Left lung (tissue), 10 donors: ENCODE results near the gene CIB4. TPM values are rescaled to one million over a fixed set of nuclear protein-coding genes. Genes with fewer than 3 reads are reported as not detected.
"Not testable (repeated sequence)": the region's sequence is repeated elsewhere in the genome, so short reads cannot be mapped to it uniquely, and the experiment has no call there.

ENCODE experiments used
- ATAC-seq: fragments of 200-7000 bp; cut with Tn5 transposase; one replicate; pipeline ENCODE4 v1.9.1; 2020; ENCODE audit warnings: moderate library complexity
- DNase-seq, 4 donors: peaks; one replicate each; pipeline ENCODE4 v3.0.0-alpha.2; 2013 to 2020
- H3K27ac ChIP-seq, 2 donors: fragments of 200-600 bp; sonication (generic) in 1 of 2; one replicate each; pipeline versions ENCODE4 v1.5.0 to v1.8.0; 2020 to 2021
- H3K27me3 ChIP-seq, 2 donors: fragments of 200-600 bp; sonication (generic) in 1 of 2; one replicate each; pipeline versions ENCODE4 v1.5.0 to v1.8.0; 2020 to 2021
- H3K36me3 ChIP-seq, 2 donors: fragments of 200-600 bp; sonication (generic) in 1 of 2; one replicate each; pipeline versions ENCODE4 v1.5.0 to v1.8.0; 2020 to 2021
- H3K4me1 ChIP-seq, 2 donors: fragments of 200-600 bp; one replicate each; pipeline ENCODE4 v1.8.0; 2021
- H3K4me3 ChIP-seq, 2 donors: fragments of 200-600 bp; sonication (generic) in 1 of 2; one replicate each; pipeline versions ENCODE4 v1.5.0 to v1.8.0; 2020 to 2021; ENCODE audit warnings: mild to moderate bottlenecking in 1 of 2
- H3K9me3 ChIP-seq, 2 donors: fragments of 200-600 bp; sonication (generic) in 1 of 2; one replicate each; pipeline versions ENCODE4 v1.5.0 to v1.8.0; 2020 to 2021
- intact Hi-C, 2 donors: fragments of 100-400 bp; cut with DNase I; formaldehyde crosslinking; loops; one replicate each; pipeline versions ENCODE4 v1.11.2 to v1.14.2; 2022
- polyA plus RNA-seq, 6 donors: library from polyadenylated mRNA; unstranded; fragments of 120-200 nt; gene quantifications; one replicate each; pipeline ENCODE4 v1.2.1, GENCODE V29; 2013; ENCODE audit not compliant: insufficient read length in 6 of 6
- total RNA-seq, 2 donors: library from RNA; stranded (reverse); fragmentation: NEBNext Ultra II Directional; extraction: Animal tissue kit (Norgen Biotek cat#: 25700); gene quantifications; one replicate each; pipeline ENCODE4 v1.2.1, GENCODE V29; 2021
- TF ChIP-seq, protein P1 (sequence below), 2 donors: fragments of 200-600 bp; sonication (generic) in 1 of 2; IDR thresholded peaks; one replicate each; pipeline versions ENCODE4 v1.5.0 to v1.8.0; 2021; ENCODE audit warnings: antibody characterized with exemption in 2 of 2
- donor health status: DM: no; HTN: yes; CAD: no.
- donor health status: DM: no; HTN: no; CAD: no.

Gene CIB4
- total and polyA plus RNA-seq, 8 donors: 1.0 to 2.4 (median 1.8) TPM; not detected in 2

GRCh38 chr2:26567534-26567933, 73.6 kb downstream of the CIB4 start:
- H3K36me3 ChIP-seq: no peaks in the 10 kb centered on the region
- H3K4me1 ChIP-seq: peaks cover 6 to 8% of the 10 kb centered on the region in 2 donors
- no peak for ATAC-seq
- peak in 1 of 4 donors; percentile 8 for DNase-seq
- peaks cover 19 to 83% of the 10 kb centered on the region in 2 donors for H3K27me3 ChIP-seq
- no peaks in the 10 kb centered on the region for H3K9me3 ChIP-seq
- H3K27ac ChIP-seq: no peak overlapping the region
- TF ChIP-seq, protein P1, sequence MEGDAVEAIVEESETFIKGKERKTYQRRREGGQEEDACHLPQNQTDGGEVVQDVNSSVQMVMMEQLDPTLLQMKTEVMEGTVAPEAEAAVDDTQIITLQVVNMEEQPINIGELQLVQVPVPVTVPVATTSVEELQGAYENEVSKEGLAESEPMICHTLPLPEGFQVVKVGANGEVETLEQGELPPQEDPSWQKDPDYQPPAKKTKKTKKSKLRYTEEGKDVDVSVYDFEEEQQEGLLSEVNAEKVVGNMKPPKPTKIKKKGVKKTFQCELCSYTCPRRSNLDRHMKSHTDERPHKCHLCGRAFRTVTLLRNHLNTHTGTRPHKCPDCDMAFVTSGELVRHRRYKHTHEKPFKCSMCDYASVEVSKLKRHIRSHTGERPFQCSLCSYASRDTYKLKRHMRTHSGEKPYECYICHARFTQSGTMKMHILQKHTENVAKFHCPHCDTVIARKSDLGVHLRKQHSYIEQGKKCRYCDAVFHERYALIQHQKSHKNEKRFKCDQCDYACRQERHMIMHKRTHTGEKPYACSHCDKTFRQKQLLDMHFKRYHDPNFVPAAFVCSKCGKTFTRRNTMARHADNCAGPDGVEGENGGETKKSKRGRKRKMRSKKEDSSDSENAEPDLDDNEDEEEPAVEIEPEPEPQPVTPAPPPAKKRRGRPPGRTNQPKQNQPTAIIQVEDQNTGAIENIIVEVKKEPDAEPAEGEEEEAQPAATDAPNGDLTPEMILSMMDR (IDR thresholded peaks at IDR 0.05): no peak
- H3K4me3 ChIP-seq: no peak overlapping the region
- intact Hi-C loops: no loop called here

GRCh38 chr2:26566731-26567130, 74.4 kb downstream of the CIB4 start:
- not testable (repeated sequence) for ATAC-seq

GRCh38 chr2:26566081-26566375, 75.1 kb downstream of the CIB4 start:
- TF ChIP-seq, protein P1 (IDR thresholded peaks at IDR 0.05): no peak
- intact Hi-C loops: no loop called here
- ATAC-seq (no peak), DNase-seq (peak in 1 of 4 donors; percentile 54)
- Histone ChIP-seq H3K27ac (no peak overlapping the region), H3K36me3 (no peaks in the 10 kb centered on the region), H3K27me3 (peaks cover 34 to 88% of the 10 kb centered on the region in 2 donors), H3K4me3 (no peak overlapping the region), H3K4me1 (peaks cover 8 to 13% of the 10 kb centered on the region in 2 donors), H3K9me3 (no peaks in the 10 kb centered on the region)

More at GRCh38 chr2:26566731-26567130, 74.4 kb downstream of the CIB4 start:
- H3K36me3 ChIP-seq, intact Hi-C loops, H3K4me3 ChIP-seq, DNase-seq, H3K27ac ChIP-seq, H3K9me3 ChIP-seq: not testable (repeated sequence)
- Histone ChIP-seq H3K4me1 (peaks cover 8 to 13% of the 10 kb centered on the region in 2 donors), H3K27me3 (peaks cover 27 to 87% of the 10 kb centered on the region in 2 donors)

DNA sequence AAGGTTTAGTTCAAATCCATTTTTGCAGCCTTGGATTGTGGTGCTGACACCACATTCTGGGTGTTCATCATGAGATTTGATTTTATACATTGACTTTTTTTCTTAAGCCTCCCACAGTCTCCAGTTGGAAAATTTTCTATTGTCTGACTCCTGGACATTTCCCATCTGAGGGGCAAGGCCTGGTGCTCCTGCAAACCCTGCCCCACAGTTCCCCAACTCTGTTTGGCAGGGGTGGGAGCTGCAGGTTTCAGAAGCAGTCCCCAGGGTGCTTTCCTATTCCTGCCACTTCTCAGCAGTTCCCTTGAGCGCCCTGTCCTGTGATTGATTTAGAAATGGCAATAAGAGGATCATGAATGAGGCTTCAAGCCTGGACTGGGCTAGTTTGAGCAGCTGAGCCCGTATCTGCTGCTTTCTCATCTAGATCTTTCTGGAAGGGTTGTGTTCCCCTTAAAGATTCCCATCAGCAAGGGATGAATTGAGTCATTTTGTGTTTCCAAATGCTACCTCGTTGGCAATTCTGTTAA, 77.0 kb downstream of the CIB4 start:
- H3K4me1 ChIP-seq: peaks cover 8 to 13% of the 10 kb centered on the region in 2 donors
- H3K4me3 ChIP-seq: no peak overlapping the region
- peaks cover 44 to 98% of the 10 kb centered on the region in 2 donors for H3K27me3 ChIP-seq
- H3K9me3 ChIP-seq: no peaks in the 10 kb centered on the region
- intact Hi-C loops: no loop called here
- H3K36me3 ChIP-seq: no peaks in the 10 kb centered on the region
- DNase-seq: no peak
- TF ChIP-seq, protein P1 (IDR thresholded peaks at IDR 0.05): no peak
- no peak overlapping the region for H3K27ac ChIP-seq
- no peak for ATAC-seq

- intact Hi-C loops: no loop called here
- H3K27me3 ChIP-seq: peaks cover 49 to 98% of the 10 kb centered on the region in 2 donors
- TF ChIP-seq, protein P1 (IDR thresholded peaks at IDR 0.05): no peak
Measured at GRCh38 chr2:26563686-26564085, 77.5 kb downstream of the CIB4 start.

More at GRCh38 chr2:26563686-26564085, 77.5 kb downstream of the CIB4 start:
- no peak for ATAC-seq
- DNase-seq: no peak
- no peaks in the 10 kb centered on the region for H3K9me3 ChIP-seq
- H3K36me3 ChIP-seq: no peaks in the 10 kb centered on the region
- H3K4me1 ChIP-seq: peaks cover 8 to 13% of the 10 kb centered on the region in 2 donors
- no peak overlapping the region for H3K27ac ChIP-seq
- no peak overlapping the region for H3K4me3 ChIP-seq
